Endothelial cell of umbilical vein (primary cell): ENCODE results near the gene TRIM67. TPM values are rescaled to one million over a fixed set of nuclear protein-coding genes. Genes with fewer than 3 reads are reported as not detected.

Source experiments
- BruUV-seq: library from RNA; stranded (reverse); fragments of 400-500 nt; replicated peaks from 2 replicates; lab custom pipeline; 2021; lab: Mats Ljungman, UMichigan
- CTCF ChIA-PET: fragments of 300-600, 350-600 bp; sonication (Branson Sonifier 250); formaldehyde crosslinking; loops from one replicate; lab custom pipeline; 2021; ENCODE audit warnings: antibody characterized with exemption, inconsistent platforms; lab: Charles Lee
- POLR2A ChIA-PET: fragments of 300-600, 350-600 bp; sonication (Branson Sonifier 250); formaldehyde crosslinking; loops from one replicate; lab custom pipeline; 2021; ENCODE audit warnings: antibody characterized with exemption, inconsistent platforms; lab: Charles Lee
- DNase-seq: peaks from one replicate; pipeline ENCODE4 v3.0.0-alpha.2; 2011; ENCODE audit warnings: low read depth, low spot score
- FAIRE-seq: peaks from 2 replicates; lab custom pipeline; 2011; peaks lifted over from hg19 to GRCh38; lab: Jason Lieb, UNC
- H2AFZ ChIP-seq: 2 replicates; pipeline ENCODE4 v1.6.0; 2012; ENCODE audit warnings: low read depth, low read length, control low read depth, inconsistent platforms
- H3K27ac ChIP-seq: 2 replicates; pipeline ENCODE4 v1.5.1; 2011; ENCODE audit warnings: low read depth, mild to moderate bottlenecking, control low read depth, low read length, moderate library complexity; ENCODE audit not compliant: insufficient read depth
- H3K27me3 ChIP-seq, 2 experiments: 2 replicates each; pipeline versions ENCODE4 v1.6.0 to v1.6.1; 2011; ENCODE audit warnings: low read length in 2 of 2, mixed read lengths in 1 of 2; ENCODE audit not compliant: control insufficient read depth in 2 of 2, insufficient read depth in 2 of 2
- H3K36me3 ChIP-seq, 2 experiments: 2 replicates in 1 of 2; 3 replicates in 1 of 2; pipeline ENCODE4 v1.5.1; 2011; ENCODE audit warnings: low read length in 2 of 2, mild to moderate bottlenecking in 1 of 2, moderate library complexity in 1 of 2; ENCODE audit not compliant: control insufficient read depth in 2 of 2, insufficient read depth in 2 of 2; ENCODE audit errors: extremely low read depth in 1 of 2
- H3K4me1 ChIP-seq: 3 replicates; pipeline ENCODE4 v1.5.1; 2011; ENCODE audit warnings: mild to moderate bottlenecking, low read length; ENCODE audit not compliant: control insufficient read depth, insufficient read depth; ENCODE audit errors: extremely low read depth
- H3K4me2 ChIP-seq: 2 replicates; pipeline ENCODE4 v1.6.1; 2011; ENCODE audit warnings: low read length, control low read depth, mixed read lengths; ENCODE audit not compliant: insufficient read depth
- H3K4me3 ChIP-seq, 3 experiments: fragments of 200-600 bp in 1 of 3; sonication (generic), shearing (Covaris generic) in 1 of 3; replicated peaks in 1 of 3; 2 replicates each; pipeline ENCODE4 v1.5.1; 2011 to 2016; ENCODE audit warnings: control low read depth in 3 of 3, low read length in 3 of 3, mild to moderate bottlenecking in 2 of 3, inconsistent platforms in 1 of 3, low read depth in 1 of 3, moderate library complexity in 1 of 3; ENCODE audit not compliant: insufficient read depth in 1 of 3
- H3K79me2 ChIP-seq: 2 replicates; pipeline ENCODE4 v1.6.0; 2012; ENCODE audit warnings: low read length, inconsistent platforms; ENCODE audit not compliant: control insufficient read depth, insufficient read depth
- H3K9ac ChIP-seq: replicated peaks from 2 replicates; pipeline ENCODE3; 2011; ENCODE audit warnings: low read length, control low read depth; ENCODE audit not compliant: insufficient read depth; ENCODE audit errors: extremely low read depth
- H3K9me1 ChIP-seq: replicated peaks from 3 replicates; pipeline ENCODE4 v1.6.0; 2011; ENCODE audit warnings: mild to moderate bottlenecking, low read length; ENCODE audit not compliant: control insufficient read depth, insufficient read depth; ENCODE audit errors: extremely low read depth
- H3K9me3 ChIP-seq: replicated peaks from 2 replicates; pipeline ENCODE4 v1.5.1; 2012; ENCODE audit warnings: low read length, inconsistent platforms; ENCODE audit not compliant: control insufficient read depth, insufficient read depth
- H4K20me1 ChIP-seq: replicated peaks from 2 replicates; pipeline ENCODE3; 2011; ENCODE audit warnings: mild to moderate bottlenecking, low read length; ENCODE audit not compliant: control insufficient read depth, insufficient read depth; ENCODE audit errors: extremely low read depth
- CTCF ChIP-seq, 2 donors: IDR thresholded peaks; 1 replicate in 1 of 2; 2 replicates in 1 of 2; pipeline ENCODE4 v1.5.1; 2011; ENCODE audit warnings: low read length in 2 of 2, mild to moderate bottlenecking in 2 of 2, moderate library complexity in 2 of 2, control low read depth in 1 of 2, inconsistent platforms in 1 of 2, low read depth in 1 of 2; ENCODE audit not compliant: insufficient read depth in 1 of 2; ENCODE audit errors: extremely low read depth in 1 of 2
- EZH2 ChIP-seq: IDR thresholded peaks from 2 replicates; pipeline ENCODE4 v1.6.1; 2012; ENCODE audit warnings: borderline replicate concordance, low read depth, mild to moderate bottlenecking, moderate library complexity, low read length, inconsistent platforms; ENCODE audit not compliant: severe bottlenecking
- FOS ChIP-seq: IDR thresholded peaks from 2 replicates; pipeline ENCODE4 v1.6.1; 2011; ENCODE audit warnings: mild to moderate bottlenecking, low read length, moderate library complexity, borderline replicate concordance; ENCODE audit not compliant: insufficient read depth
- GATA2 ChIP-seq: IDR thresholded peaks from 2 replicates; pipeline ENCODE4 v1.7.0; 2011; ENCODE audit warnings: low read depth, mild to moderate bottlenecking, moderate library complexity, mixed read lengths, low read length; ENCODE audit not compliant: insufficient read length, insufficient read depth
- POLR2A ChIP-seq: IDR thresholded peaks from 2 replicates; pipeline ENCODE4 v1.6.1; 2012; ENCODE audit warnings: low read depth, mild to moderate bottlenecking, control low read depth, low read length
- dilution Hi-C: fragments of 300-500 bp; cut with MboI; formaldehyde crosslinking; loops from one replicate; pipeline ENCODE4 v1.15.0; 2019; ENCODE audit warnings: low sequenced_read_pairs; ENCODE audit not compliant: extremely low pct_ligation_motif_present
- intact Hi-C: fragments of 100-400 bp; cut with micrococcal nuclease; formaldehyde crosslinking; loops from one replicate; pipeline ENCODE4 v1.10.0; 2022
- polyA plus RNA-seq, 4 experiments: library from polyadenylated mRNA; depleted of rRNA in 3 of 4; stranded (reverse) in 3 of 4; unstranded in 1 of 4; fragments of >200 nt; gene quantifications; 2 replicates each; pipeline versions ENCODE4 v1.2.1 to v1.2.3, GENCODE V29; 2011 to 2012; ENCODE audit warnings: missing spikeins in 1 of 4
- total RNA-seq: library from RNA; stranded (reverse); gene quantifications from 2 replicates; pipeline ENCODE4 v1.2.3, GENCODE V29; 2021

TRIM67 gene
- total and polyA plus RNA-seq, 2 donors (not counting 3 experiments of a cell fraction or from before 2014, with no cell fraction given): not detected

GRCh38 chr1:231233735-231234417 lies 72.0 kb downstream of the TRIM67 start:
- Histone ChIP-seq H3K4me3 (no peak overlapping the region), H3K27me3 (no peaks in the 10 kb centered on the region), H3K9me3 (no peaks in the 10 kb centered on the region), H4K20me1 (no peaks in the 10 kb centered on the region), H2AFZ (no peak overlapping the region), H3K4me1 (no peaks in the 10 kb centered on the region), H3K36me3 (peaks cover 0 to 6% of the 10 kb centered on the region in 2 experiments), H3K27ac (no peak overlapping the region), H3K9ac (no peak overlapping the region), H3K9me1 (no peaks in the 10 kb centered on the region), H3K4me2 (no peak overlapping the region), H3K79me2 (no peaks in the 10 kb centered on the region)
- no peak for DNase-seq
- ChIA-PET POLR2A (no interaction called here), CTCF (no interaction called here)
- FAIRE-seq: no peak
- no TSS peak for BruUV-seq
- intact Hi-C loops (no loop called here), dilution Hi-C loops (no loop called here)
- TF ChIP-seq FOS: no peak
- TF ChIP-seq POLR2A: no peak
- TF ChIP-seq CTCF (IDR thresholded peaks at IDR 0.05; ENCODE audit: extremely low read depth in 1 of 2, insufficient read depth in 1 of 2, low read depth in 1 of 2, low read length in 2 of 2): no peak

GRCh38 chr1:231234506-231234905 lies 72.6 kb downstream of the TRIM67 start:
- H2AFZ ChIP-seq: no peak overlapping the region
- no peaks in the 10 kb centered on the region for H3K9me3 ChIP-seq
- H3K27me3 ChIP-seq: no peaks in the 10 kb centered on the region
- ChIA-PET CTCF (no interaction called here), POLR2A (no interaction called here)
- H3K79me2 ChIP-seq: no peaks in the 10 kb centered on the region
- no peaks in the 10 kb centered on the region for H4K20me1 ChIP-seq
- DNase-seq (no peak), FAIRE-seq (no peak)
- H3K4me1 ChIP-seq: no peaks in the 10 kb centered on the region
- H3K4me3 ChIP-seq: no peak overlapping the region
- no peak overlapping the region for H3K9ac ChIP-seq
- dilution Hi-C loops: no loop called here
- TF ChIP-seq GATA2 (no peak), CTCF (IDR thresholded peaks at IDR 0.05; ENCODE audit: extremely low read depth in 1 of 2, insufficient read depth in 1 of 2, low read depth in 1 of 2, low read length in 2 of 2) (no peak), EZH2 (no peak), POLR2A (no peak)
- H3K27ac ChIP-seq: no peak overlapping the region
- H3K36me3 ChIP-seq: peaks cover 0 to 6% of the 10 kb centered on the region in 2 experiments
- no peak overlapping the region for H3K4me2 ChIP-seq
- H3K9me1 ChIP-seq: no peaks in the 10 kb centered on the region
- intact Hi-C loops: no loop called here
- no TSS peak for BruUV-seq
